ENCODE results near the gene NDUFA3.

DNA sequence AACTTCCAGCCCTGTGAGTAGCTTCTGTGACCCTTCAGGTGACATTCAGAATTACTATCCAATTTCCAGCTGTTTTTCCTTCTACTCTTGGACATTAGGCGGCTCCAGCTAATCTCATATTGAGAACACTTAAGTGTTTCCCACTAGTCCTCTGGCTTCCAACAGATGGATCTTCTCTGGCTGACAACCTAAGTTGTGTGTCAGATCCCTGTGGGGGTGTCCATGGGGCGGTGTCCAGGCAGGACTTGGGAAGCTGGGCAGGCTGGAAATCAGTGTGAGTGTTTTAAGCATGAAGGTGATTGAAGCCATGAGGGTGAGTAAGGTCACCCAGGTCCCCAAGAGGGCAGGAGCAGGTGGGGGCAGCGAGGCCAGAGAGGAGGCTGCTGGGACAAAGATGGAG, 45.0 kb downstream of the NDUFA3 start:
- no peak for TF ChIP-seq EP300 (conservative IDR thresholded peaks at IDR 0.05; ENCODE audit: poor library complexity, severe bottlenecking)
- TF ChIP-seq, protein P1, sequence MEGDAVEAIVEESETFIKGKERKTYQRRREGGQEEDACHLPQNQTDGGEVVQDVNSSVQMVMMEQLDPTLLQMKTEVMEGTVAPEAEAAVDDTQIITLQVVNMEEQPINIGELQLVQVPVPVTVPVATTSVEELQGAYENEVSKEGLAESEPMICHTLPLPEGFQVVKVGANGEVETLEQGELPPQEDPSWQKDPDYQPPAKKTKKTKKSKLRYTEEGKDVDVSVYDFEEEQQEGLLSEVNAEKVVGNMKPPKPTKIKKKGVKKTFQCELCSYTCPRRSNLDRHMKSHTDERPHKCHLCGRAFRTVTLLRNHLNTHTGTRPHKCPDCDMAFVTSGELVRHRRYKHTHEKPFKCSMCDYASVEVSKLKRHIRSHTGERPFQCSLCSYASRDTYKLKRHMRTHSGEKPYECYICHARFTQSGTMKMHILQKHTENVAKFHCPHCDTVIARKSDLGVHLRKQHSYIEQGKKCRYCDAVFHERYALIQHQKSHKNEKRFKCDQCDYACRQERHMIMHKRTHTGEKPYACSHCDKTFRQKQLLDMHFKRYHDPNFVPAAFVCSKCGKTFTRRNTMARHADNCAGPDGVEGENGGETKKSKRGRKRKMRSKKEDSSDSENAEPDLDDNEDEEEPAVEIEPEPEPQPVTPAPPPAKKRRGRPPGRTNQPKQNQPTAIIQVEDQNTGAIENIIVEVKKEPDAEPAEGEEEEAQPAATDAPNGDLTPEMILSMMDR (IDR thresholded peaks at IDR 0.05; ENCODE audit: poor library complexity, severe bottlenecking): no peak
- TF ChIP-seq POLR2AphosphoS5 (IDR thresholded peaks at IDR 0.05): no peak
- TF ChIP-seq EZH2 (IDR thresholded peaks at IDR 0.05; ENCODE audit: borderline replicate concordance, insufficient read depth, low read length, poor library complexity, severe bottlenecking): no peak
- TF ChIP-seq, protein P2, sequence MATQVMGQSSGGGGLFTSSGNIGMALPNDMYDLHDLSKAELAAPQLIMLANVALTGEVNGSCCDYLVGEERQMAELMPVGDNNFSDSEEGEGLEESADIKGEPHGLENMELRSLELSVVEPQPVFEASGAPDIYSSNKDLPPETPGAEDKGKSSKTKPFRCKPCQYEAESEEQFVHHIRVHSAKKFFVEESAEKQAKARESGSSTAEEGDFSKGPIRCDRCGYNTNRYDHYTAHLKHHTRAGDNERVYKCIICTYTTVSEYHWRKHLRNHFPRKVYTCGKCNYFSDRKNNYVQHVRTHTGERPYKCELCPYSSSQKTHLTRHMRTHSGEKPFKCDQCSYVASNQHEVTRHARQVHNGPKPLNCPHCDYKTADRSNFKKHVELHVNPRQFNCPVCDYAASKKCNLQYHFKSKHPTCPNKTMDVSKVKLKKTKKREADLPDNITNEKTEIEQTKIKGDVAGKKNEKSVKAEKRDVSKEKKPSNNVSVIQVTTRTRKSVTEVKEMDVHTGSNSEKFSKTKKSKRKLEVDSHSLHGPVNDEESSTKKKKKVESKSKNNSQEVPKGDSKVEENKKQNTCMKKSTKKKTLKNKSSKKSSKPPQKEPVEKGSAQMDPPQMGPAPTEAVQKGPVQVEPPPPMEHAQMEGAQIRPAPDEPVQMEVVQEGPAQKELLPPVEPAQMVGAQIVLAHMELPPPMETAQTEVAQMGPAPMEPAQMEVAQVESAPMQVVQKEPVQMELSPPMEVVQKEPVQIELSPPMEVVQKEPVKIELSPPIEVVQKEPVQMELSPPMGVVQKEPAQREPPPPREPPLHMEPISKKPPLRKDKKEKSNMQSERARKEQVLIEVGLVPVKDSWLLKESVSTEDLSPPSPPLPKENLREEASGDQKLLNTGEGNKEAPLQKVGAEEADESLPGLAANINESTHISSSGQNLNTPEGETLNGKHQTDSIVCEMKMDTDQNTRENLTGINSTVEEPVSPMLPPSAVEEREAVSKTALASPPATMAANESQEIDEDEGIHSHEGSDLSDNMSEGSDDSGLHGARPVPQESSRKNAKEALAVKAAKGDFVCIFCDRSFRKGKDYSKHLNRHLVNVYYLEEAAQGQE (IDR thresholded peaks at IDR 0.05; ENCODE audit: borderline replicate concordance): no peak
- no peak for TF ChIP-seq SMC3 (conservative IDR thresholded peaks at IDR 0.05; ENCODE audit: poor library complexity)
- TF ChIP-seq TAF1 (IDR thresholded peaks at IDR 0.05; ENCODE audit: low read depth): no peak
- no peak for TF ChIP-seq RAD21 (conservative IDR thresholded peaks at IDR 0.05)
- TF ChIP-seq MXI1 (conservative IDR thresholded peaks at IDR 0.05; ENCODE audit: poor library complexity, severe bottlenecking): no peak

Measured in neural cell (in vitro differentiated cells).